Activated B cell treated with CpG ODN at 0.5 μM for 24 hours (primary cell): ENCODE data around the gene ZNF524. TPM values are rescaled to one million over a fixed set of nuclear protein-coding genes. Genes with fewer than 3 reads are reported as not detected.

Experiments used
- ATAC-seq: fragments of 200-7000 bp; cut with Tn5 transposase; one replicate; pipeline ENCODE4 v1.10.0; 2021; ENCODE audit warnings: low read depth, mild to moderate bottlenecking, moderate library complexity
- CTCF ChIA-PET: fragments of 350-600 bp; sonication (Branson Sonifier 250); formaldehyde crosslinking; loops from one replicate; lab custom pipeline; 2021; ENCODE audit warnings: antibody characterized with exemption; lab: Charles Lee
- POLR2A ChIA-PET: fragments of 350-600 bp; sonication (Branson Sonifier 250); formaldehyde crosslinking; loops from one replicate; lab custom pipeline; 2021; ENCODE audit warnings: antibody characterized with exemption; lab: Charles Lee
- DNase-seq: peaks from one replicate; pipeline ENCODE4 v3.0.0; 2022
- H3K27ac Mint-ChIP-seq: one replicate; pipeline ENCODE4 v1.8.0; 2020; ENCODE audit warnings: mixed read lengths
- H3K27me3 Mint-ChIP-seq: one replicate; pipeline ENCODE4 v1.8.0; 2021; ENCODE audit warnings: mixed read lengths
- H3K36me3 Mint-ChIP-seq: one replicate; pipeline ENCODE4 v1.8.0; 2021; ENCODE audit warnings: low read depth, mixed read lengths
- H3K4me1 Mint-ChIP-seq: one replicate; pipeline ENCODE4 v1.8.0; 2021; ENCODE audit warnings: mixed read lengths
- H3K4me3 Mint-ChIP-seq: one replicate; pipeline ENCODE4 v1.8.0; 2020; ENCODE audit warnings: mild to moderate bottlenecking, mixed read lengths
- H3K9me3 Mint-ChIP-seq: one replicate; pipeline ENCODE4 v1.8.0; 2020; ENCODE audit warnings: mixed read lengths
- CTCF ChIP-seq: fragments of 200-600 bp; IDR thresholded peaks from one replicate; pipeline ENCODE4 v1.8.0; 2022; ENCODE audit warnings: antibody characterized with exemption, mild to moderate bottlenecking
- intact Hi-C: fragments of 100-400 bp; cut with micrococcal nuclease; formaldehyde crosslinking; loops from one replicate; pipeline ENCODE4 v1.15.1; 2024
- total RNA-seq: library from RNA; stranded (reverse); gene quantifications from 2 replicates; pipeline ENCODE4 v1.2.3, GENCODE V29; 2022

Gene ZNF524
- total RNA-seq, 1 donor from 2014 or later: 16.1 TPM

GRCh38 chr19:55553217-55554182 is 46.6 kb upstream of the ZNF524 start:
- Mint-ChIP-seq H3K4me1 (peaks cover 2% of the 10 kb centered on the region), H3K36me3 (no peaks in the 10 kb centered on the region), H3K27me3 (peaks cover 15% of the 10 kb centered on the region), H3K9me3 (no peaks in the 10 kb centered on the region), H3K27ac (no peak overlapping the region), H3K4me3 (no peak overlapping the region)
- POLR2A ChIA-PET: interaction anchor here (0.7 kb wide), 1 partner anchor 1698 kb away, joined by 4 read pairs; no protein-coding TSS in a partner anchor
- intact Hi-C loops: no loop called here
- CTCF ChIA-PET: no interaction called here
- DNase-seq: no peak
- no peak for TF ChIP-seq CTCF
- no peak for ATAC-seq

GRCh38 chr19:55554302-55554701 is 45.8 kb upstream of the ZNF524 start:
- intact Hi-C loops: no loop called here
- TF ChIP-seq CTCF: no peak
- no peaks in the 10 kb centered on the region for H3K36me3 Mint-ChIP-seq
- no peaks in the 10 kb centered on the region for H3K9me3 Mint-ChIP-seq
- H3K4me3 Mint-ChIP-seq: no peak overlapping the region
- no peak overlapping the region for H3K27ac Mint-ChIP-seq
- DNase-seq (no peak), ATAC-seq (no peak)
- H3K4me1 Mint-ChIP-seq: peaks cover 2% of the 10 kb centered on the region
- CTCF ChIA-PET: no interaction called here
- POLR2A ChIA-PET: no interaction called here
- H3K27me3 Mint-ChIP-seq: peaks cover 15% of the 10 kb centered on the region

- ATAC-seq: no peak
- TF ChIP-seq CTCF: no peak
- Mint-ChIP-seq H3K9me3 (no peaks in the 10 kb centered on the region), H3K4me3 (no peak overlapping the region), H3K27ac (no peak overlapping the region), H3K36me3 (no peaks in the 10 kb centered on the region), H3K4me1 (no peaks in the 10 kb centered on the region), H3K27me3 (peaks cover 14% of the 10 kb centered on the region)
- ChIA-PET CTCF (no interaction called here), POLR2A (no interaction called here)
- no peak for DNase-seq
- intact Hi-C loops: no loop called here
These were observed 45.3 kb upstream of the ZNF524 start for GRCh38 chr19:55554741-55555152.

GRCh38 chr19:55559684-55560083 is 40.4 kb upstream of the ZNF524 start:
- ChIA-PET CTCF (no interaction called here), POLR2A (no interaction called here)
- TF ChIP-seq CTCF: no peak
- no peaks in the 10 kb centered on the region for H3K36me3 Mint-ChIP-seq
- no peak overlapping the region for H3K4me3 Mint-ChIP-seq
- no peak overlapping the region for H3K27ac Mint-ChIP-seq
- intact Hi-C loops: no loop called here
- DNase-seq: no peak
- no peaks in the 10 kb centered on the region for H3K4me1 Mint-ChIP-seq
- no peaks in the 10 kb centered on the region for H3K9me3 Mint-ChIP-seq
- ATAC-seq: no peak
- peaks cover 11% of the 10 kb centered on the region for H3K27me3 Mint-ChIP-seq

- intact Hi-C loops: no loop called here
- Mint-ChIP-seq H3K27me3 (peaks cover 13% of the 10 kb centered on the region), H3K36me3 (no peaks in the 10 kb centered on the region), H3K27ac (no peak overlapping the region), H3K4me1 (no peaks in the 10 kb centered on the region), H3K4me3 (no peak overlapping the region), H3K9me3 (no peaks in the 10 kb centered on the region)
- no peak for TF ChIP-seq CTCF
- ChIA-PET CTCF (no interaction called here), POLR2A (no interaction called here)
- no peak for ATAC-seq
- DNase-seq: no peak
These were observed 36.8 kb upstream of the ZNF524 start for GRCh38 chr19:55563261-55563690.
